Activated naive CD8-positive, alpha-beta T cell treated with anti-CD3 and anti-CD28 coated beads for 36 hours (primary cell): ENCODE data around the gene WWC1. TPM values are rescaled to one million over a fixed set of nuclear protein-coding genes. Genes with fewer than 3 reads are reported as not detected.
"Not testable (repeated sequence)": the region's sequence is repeated elsewhere in the genome, so short reads cannot be mapped to it uniquely, and the experiment has no call there.

Source experiments
- DNase-seq: peaks from one replicate; pipeline ENCODE4 v3.0.0; 2021
- H3K27ac Mint-ChIP-seq: one replicate; pipeline ENCODE4 v1.8.0; 2022; ENCODE audit warnings: mild to moderate bottlenecking, moderate library complexity, mixed read lengths
- H3K27me3 Mint-ChIP-seq: one replicate; pipeline ENCODE4 v1.8.0; 2022; ENCODE audit warnings: mild to moderate bottlenecking, mixed read lengths
- H3K36me3 Mint-ChIP-seq: one replicate; pipeline ENCODE4 v1.8.0; 2021; ENCODE audit warnings: mild to moderate bottlenecking, mixed read lengths
- H3K4me1 Mint-ChIP-seq: one replicate; pipeline ENCODE4 v1.8.0; 2021; ENCODE audit warnings: mixed read lengths
- H3K4me3 Mint-ChIP-seq: one replicate; pipeline ENCODE4 v1.8.0; 2022; ENCODE audit warnings: mild to moderate bottlenecking, moderate library complexity, mixed read lengths
- H3K9me3 Mint-ChIP-seq: one replicate; pipeline ENCODE4 v1.8.0; 2022; ENCODE audit warnings: mixed read lengths
- total RNA-seq, 2 experiments: library from RNA; stranded (reverse); gene quantifications; one replicate each; pipeline ENCODE4 v1.2.3, GENCODE V29; 2021

WWC1 gene
- total RNA-seq, 2 experiments from 2014 or later = 1.5 to 2.5 TPM

GRCh38 chr5:168428552-168428951 is 137.1 kb downstream of the WWC1 start:
- H3K9me3 Mint-ChIP-seq = no peaks in the 10 kb centered on the region
- no peaks in the 10 kb centered on the region for H3K27me3 Mint-ChIP-seq
- no peak overlapping the region for H3K27ac Mint-ChIP-seq
- no peaks in the 10 kb centered on the region for H3K4me1 Mint-ChIP-seq
- no peak overlapping the region for H3K4me3 Mint-ChIP-seq
- H3K36me3 Mint-ChIP-seq = no peaks in the 10 kb centered on the region
- DNase-seq = no peak

- DNase-seq = no peak
- no peak overlapping the region for H3K27ac Mint-ChIP-seq
- H3K36me3 Mint-ChIP-seq = no peaks in the 10 kb centered on the region
- no peaks in the 10 kb centered on the region for H3K9me3 Mint-ChIP-seq
- H3K4me1 Mint-ChIP-seq = no peaks in the 10 kb centered on the region
- no peak overlapping the region for H3K4me3 Mint-ChIP-seq
- H3K27me3 Mint-ChIP-seq = peaks cover 6% of the 10 kb centered on the region
Measured at GRCh38 chr5:168430296-168430695, 138.9 kb downstream of the WWC1 start.

GRCh38 chr5:168432903-168433302 is 141.5 kb downstream of the WWC1 start:
- no peak for DNase-seq
- H3K4me1 Mint-ChIP-seq = no peaks in the 10 kb centered on the region
- H3K27ac Mint-ChIP-seq = no peak overlapping the region
- H3K9me3 Mint-ChIP-seq = no peaks in the 10 kb centered on the region
- no peak overlapping the region for H3K4me3 Mint-ChIP-seq
- H3K27me3 Mint-ChIP-seq = peaks cover 22% of the 10 kb centered on the region
- no peaks in the 10 kb centered on the region for H3K36me3 Mint-ChIP-seq

GRCh38 chr5:168434001-168434400 is 142.6 kb downstream of the WWC1 start:
- H3K27ac Mint-ChIP-seq = no peak overlapping the region
- H3K4me3 Mint-ChIP-seq = no peak overlapping the region
- no peaks in the 10 kb centered on the region for H3K4me1 Mint-ChIP-seq
- no peaks in the 10 kb centered on the region for H3K9me3 Mint-ChIP-seq
- H3K27me3 Mint-ChIP-seq = peaks cover 25% of the 10 kb centered on the region
- no peak for DNase-seq
- no peaks in the 10 kb centered on the region for H3K36me3 Mint-ChIP-seq

GRCh38 chr5:168434746-168435321 is 143.4 kb downstream of the WWC1 start:
- H3K27ac Mint-ChIP-seq = no peak overlapping the region
- no peaks in the 10 kb centered on the region for H3K36me3 Mint-ChIP-seq
- H3K9me3 Mint-ChIP-seq = no peaks in the 10 kb centered on the region
- peaks cover 25% of the 10 kb centered on the region for H3K27me3 Mint-ChIP-seq
- no peaks in the 10 kb centered on the region for H3K4me1 Mint-ChIP-seq
- no peak overlapping the region for H3K4me3 Mint-ChIP-seq
- DNase-seq = no peak

GRCh38 chr5:168435340-168435739 is 143.9 kb downstream of the WWC1 start:
- H3K4me1 Mint-ChIP-seq, H3K9me3 Mint-ChIP-seq, DNase-seq, H3K27ac Mint-ChIP-seq, H3K36me3 Mint-ChIP-seq, H3K4me3 Mint-ChIP-seq: not testable (repeated sequence)
- H3K27me3 Mint-ChIP-seq = peaks cover 25% of the 10 kb centered on the region

GRCh38 chr5:168438349-168438748 is 146.9 kb downstream of the WWC1 start:
- Mint-ChIP-seq H3K9me3 (no peaks in the 10 kb centered on the region), H3K27ac (no peak overlapping the region), H3K27me3 (peaks cover 25% of the 10 kb centered on the region), H3K4me1 (no peaks in the 10 kb centered on the region), H3K4me3 (no peak overlapping the region), H3K36me3 (no peaks in the 10 kb centered on the region)
- DNase-seq = no peak

- no peaks in the 10 kb centered on the region for H3K27me3 Mint-ChIP-seq
- no peaks in the 10 kb centered on the region for H3K4me1 Mint-ChIP-seq
- DNase-seq = no peak
- H3K9me3 Mint-ChIP-seq = no peaks in the 10 kb centered on the region
- no peaks in the 10 kb centered on the region for H3K36me3 Mint-ChIP-seq
- no peak overlapping the region for H3K27ac Mint-ChIP-seq
- H3K4me3 Mint-ChIP-seq = no peak overlapping the region
Measured at GRCh38 chr5:168443533-168443932, 152.1 kb downstream of the WWC1 start.

- DNase-seq = no peak
- H3K27ac Mint-ChIP-seq = no peak overlapping the region
- H3K9me3 Mint-ChIP-seq = no peaks in the 10 kb centered on the region
- no peaks in the 10 kb centered on the region for H3K4me1 Mint-ChIP-seq
- H3K27me3 Mint-ChIP-seq = no peaks in the 10 kb centered on the region
- H3K4me3 Mint-ChIP-seq = no peak overlapping the region
- no peaks in the 10 kb centered on the region for H3K36me3 Mint-ChIP-seq
Measured at GRCh38 chr5:168443950-168444700, 152.7 kb downstream of the WWC1 start.

- Mint-ChIP-seq H3K27ac (no peak overlapping the region), H3K9me3 (no peaks in the 10 kb centered on the region), H3K4me3 (no peak overlapping the region), H3K27me3 (peaks cover 3% of the 10 kb centered on the region), H3K36me3 (no peaks in the 10 kb centered on the region), H3K4me1 (no peaks in the 10 kb centered on the region)
- DNase-seq = no peak
Measured at GRCh38 chr5:168446983-168447619, 155.7 kb downstream of the WWC1 start.

GRCh38 chr5:168447808-168448207 is 156.4 kb downstream of the WWC1 start:
- Mint-ChIP-seq H3K36me3 (no peaks in the 10 kb centered on the region), H3K4me3 (no peak overlapping the region), H3K4me1 (no peaks in the 10 kb centered on the region), H3K27me3 (peaks cover 3% of the 10 kb centered on the region), H3K27ac (no peak overlapping the region), H3K9me3 (no peaks in the 10 kb centered on the region)
- no peak for DNase-seq

GRCh38 chr5:168449166-168449565 is 157.7 kb downstream of the WWC1 start:
- Mint-ChIP-seq H3K9me3 (no peaks in the 10 kb centered on the region), H3K27me3 (peaks cover 3% of the 10 kb centered on the region), H3K36me3 (no peaks in the 10 kb centered on the region), H3K27ac (no peak overlapping the region), H3K4me1 (no peaks in the 10 kb centered on the region), H3K4me3 (no peak overlapping the region)
- no peak for DNase-seq

GRCh38 chr5:168451565-168451964 is 160.1 kb downstream of the WWC1 start:
- Mint-ChIP-seq H3K9me3 (no peaks in the 10 kb centered on the region), H3K36me3 (no peaks in the 10 kb centered on the region), H3K4me1 (no peaks in the 10 kb centered on the region), H3K4me3 (no peak overlapping the region), H3K27me3 (peaks cover 3% of the 10 kb centered on the region), H3K27ac (no peak overlapping the region)
- DNase-seq = no peak

GRCh38 chr5:168455201-168455600 is 163.8 kb downstream of the WWC1 start:
- H3K4me1 Mint-ChIP-seq = no peaks in the 10 kb centered on the region
- no peak overlapping the region for H3K4me3 Mint-ChIP-seq
- no peak for DNase-seq
- H3K36me3 Mint-ChIP-seq = no peaks in the 10 kb centered on the region
- no peaks in the 10 kb centered on the region for H3K27me3 Mint-ChIP-seq
- H3K9me3 Mint-ChIP-seq = no peaks in the 10 kb centered on the region
- H3K27ac Mint-ChIP-seq = no peak overlapping the region

- DNase-seq = no peak
- H3K27me3 Mint-ChIP-seq = no peaks in the 10 kb centered on the region
- H3K4me1 Mint-ChIP-seq = no peaks in the 10 kb centered on the region
- no peaks in the 10 kb centered on the region for H3K36me3 Mint-ChIP-seq
- H3K9me3 Mint-ChIP-seq = no peaks in the 10 kb centered on the region
- H3K27ac Mint-ChIP-seq = no peak overlapping the region
- no peak overlapping the region for H3K4me3 Mint-ChIP-seq
Measured at GRCh38 chr5:168457542-168457941, 166.1 kb downstream of the WWC1 start.

- H3K27ac Mint-ChIP-seq = no peak overlapping the region
- H3K4me1 Mint-ChIP-seq = no peaks in the 10 kb centered on the region
- H3K36me3 Mint-ChIP-seq = no peaks in the 10 kb centered on the region
- H3K9me3 Mint-ChIP-seq = no peaks in the 10 kb centered on the region
- H3K27me3 Mint-ChIP-seq = peaks cover 3% of the 10 kb centered on the region
- no peak overlapping the region for H3K4me3 Mint-ChIP-seq
- DNase-seq = no peak
Measured at GRCh38 chr5:168460606-168461005, 169.2 kb downstream of the WWC1 start.
